Cardiac fibroblast (primary cell): Measurements from ENCODE around the gene RAB3IP.
"Not testable (repeated sequence)": the region's sequence is repeated elsewhere in the genome, so short reads cannot be mapped to it uniquely, and the experiment has no call there.

ENCODE experiments used
- DNase-seq, 2 donors: peaks; one replicate each; pipeline versions ENCODE4 v3.0.0 to v3.0.0-alpha.2; 2010; ENCODE audit warnings: low read depth in 2 of 2
- H3K4me3 ChIP-seq, 2 donors: replicated peaks in 1 of 2; 1 replicate in 1 of 2; 2 replicates in 1 of 2; pipeline ENCODE4 v1.5.1; 2011; ENCODE audit warnings: low read depth in 2 of 2, low read length in 2 of 2, mild to moderate bottlenecking in 2 of 2, moderate library complexity in 1 of 2
- TF ChIP-seq, protein P1 (sequence below): IDR thresholded peaks from one replicate; pipeline ENCODE4 v1.5.1; 2011; ENCODE audit warnings: low read depth, mild to moderate bottlenecking, low read length, inconsistent platforms

Gene RAB3IP

DNA sequence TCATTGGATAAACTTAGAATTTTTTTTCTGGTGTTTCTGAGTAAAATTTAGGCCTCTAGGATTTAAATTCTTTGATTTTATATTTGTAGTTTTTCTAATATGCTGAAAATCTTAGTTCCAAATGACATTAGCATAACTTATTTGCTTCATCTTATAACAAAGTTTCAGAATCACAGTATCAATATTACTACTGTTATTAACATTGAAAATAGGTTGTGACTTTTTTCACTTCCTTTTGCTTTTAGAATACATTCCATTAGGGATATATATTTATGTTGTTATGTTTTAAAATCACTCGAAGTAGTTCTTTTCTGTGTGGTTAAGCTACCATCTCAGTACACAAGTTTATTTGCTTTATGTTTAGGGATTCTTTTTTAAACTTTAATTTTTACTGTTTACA is 12.8 kb downstream of the RAB3IP start:
- no peak for DNase-seq
- TF ChIP-seq, protein P1, sequence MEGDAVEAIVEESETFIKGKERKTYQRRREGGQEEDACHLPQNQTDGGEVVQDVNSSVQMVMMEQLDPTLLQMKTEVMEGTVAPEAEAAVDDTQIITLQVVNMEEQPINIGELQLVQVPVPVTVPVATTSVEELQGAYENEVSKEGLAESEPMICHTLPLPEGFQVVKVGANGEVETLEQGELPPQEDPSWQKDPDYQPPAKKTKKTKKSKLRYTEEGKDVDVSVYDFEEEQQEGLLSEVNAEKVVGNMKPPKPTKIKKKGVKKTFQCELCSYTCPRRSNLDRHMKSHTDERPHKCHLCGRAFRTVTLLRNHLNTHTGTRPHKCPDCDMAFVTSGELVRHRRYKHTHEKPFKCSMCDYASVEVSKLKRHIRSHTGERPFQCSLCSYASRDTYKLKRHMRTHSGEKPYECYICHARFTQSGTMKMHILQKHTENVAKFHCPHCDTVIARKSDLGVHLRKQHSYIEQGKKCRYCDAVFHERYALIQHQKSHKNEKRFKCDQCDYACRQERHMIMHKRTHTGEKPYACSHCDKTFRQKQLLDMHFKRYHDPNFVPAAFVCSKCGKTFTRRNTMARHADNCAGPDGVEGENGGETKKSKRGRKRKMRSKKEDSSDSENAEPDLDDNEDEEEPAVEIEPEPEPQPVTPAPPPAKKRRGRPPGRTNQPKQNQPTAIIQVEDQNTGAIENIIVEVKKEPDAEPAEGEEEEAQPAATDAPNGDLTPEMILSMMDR, result no peak
- no peak overlapping the region for H3K4me3 ChIP-seq

DNA sequence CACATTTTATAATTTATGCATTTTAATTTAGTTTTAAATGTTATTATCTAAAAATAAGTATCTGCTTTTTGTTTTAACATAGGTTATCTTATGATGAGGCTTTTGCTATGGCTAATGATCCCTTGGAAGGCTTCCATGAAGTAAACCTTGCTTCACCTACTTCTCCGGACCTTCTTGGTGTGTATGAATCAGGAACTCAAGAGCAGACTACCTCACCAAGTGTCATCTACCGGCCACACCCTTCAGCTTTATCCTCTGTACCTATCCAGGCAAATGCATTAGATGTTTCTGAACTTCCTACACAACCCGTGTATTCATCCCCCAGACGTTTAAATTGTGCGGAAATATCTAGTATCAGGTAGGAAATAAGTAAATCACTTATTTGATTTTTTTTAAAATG is 16.6 kb downstream of the RAB3IP start:
- DNase-seq, result no peak
- TF ChIP-seq, protein P1, result no peak
- no peak overlapping the region for H3K4me3 ChIP-seq

- TF ChIP-seq, protein P1, result no peak
These were observed 17.6 kb downstream of the RAB3IP start for GRCh38 chr12:69756088-69756755.

GRCh38 chr12:69758105-69758504 is 19.4 kb downstream of the RAB3IP start:
- no peak overlapping the region for H3K4me3 ChIP-seq
- TF ChIP-seq, protein P1, result no peak
- DNase-seq, result no peak

More at GRCh38 chr12:69756088-69756755, 17.6 kb downstream of the RAB3IP start:
- DNase-seq, result no peak
- H3K4me3 ChIP-seq, result no peak overlapping the region

DNA sequence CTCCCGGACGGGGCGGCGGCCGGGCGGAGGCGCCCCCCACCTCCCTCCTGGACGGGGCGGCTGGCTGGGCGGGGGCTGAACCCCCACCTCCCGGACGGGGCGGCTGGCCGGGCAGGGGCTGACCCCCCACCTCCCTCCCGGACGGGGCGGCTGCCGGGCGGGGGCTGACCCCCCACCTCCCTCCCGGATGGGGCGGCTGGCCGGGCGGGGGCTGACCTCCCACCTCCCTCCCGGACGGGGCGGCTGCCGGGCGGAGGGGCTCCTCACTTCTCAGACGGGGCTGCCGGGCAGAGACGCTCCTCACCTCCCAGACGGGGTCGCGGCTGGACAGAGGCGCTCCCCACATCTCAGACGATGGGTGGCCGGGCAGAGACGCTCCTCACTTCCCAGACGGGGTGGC is 20.9 kb downstream of the RAB3IP start:
- not testable (repeated sequence) for DNase-seq, H3K4me3 ChIP-seq

- TF ChIP-seq, protein P1, result no peak
- no peak for DNase-seq
- H3K4me3 ChIP-seq, result no peak overlapping the region
These were observed 26.9 kb downstream of the RAB3IP start for GRCh38 chr12:69765515-69765914.

DNA sequence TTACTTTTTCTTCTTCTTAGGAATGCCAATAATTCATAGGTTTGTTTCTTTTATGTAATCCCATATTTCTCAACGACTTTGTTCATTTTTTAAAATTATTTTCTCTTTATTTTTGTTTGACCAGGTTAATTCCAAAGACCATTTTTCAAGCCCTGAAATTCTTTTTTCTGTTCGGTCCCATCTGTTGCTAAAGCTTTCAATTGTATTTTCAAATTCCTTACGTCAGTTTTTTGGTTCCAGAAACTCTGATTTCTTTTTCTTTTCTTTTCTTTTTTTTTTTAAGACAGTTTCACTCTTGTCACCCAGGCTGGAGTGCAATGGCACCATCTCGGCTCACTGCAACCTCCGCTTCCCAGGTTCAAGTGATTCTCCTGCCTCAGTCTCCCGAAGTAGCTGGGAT is 27.6 kb downstream of the RAB3IP start:
- TF ChIP-seq, protein P1, result no peak

More for the DNA sequence above, 27.6 kb downstream of the RAB3IP start:
- no peak for DNase-seq
- H3K4me3 ChIP-seq, result no peak overlapping the region
